Coronary artery (tissue), 2 donors: ENCODE data around the gene SDHAF4.
"Not testable (repeated sequence)": the region's sequence is repeated elsewhere in the genome, so short reads cannot be mapped to it uniquely, and the experiment has no call there.

Experiments used
- DNase-seq: peaks from one replicate; pipeline ENCODE4 v3.0.0-alpha.2; 2017; ENCODE audit warnings: low spot score
- H3K27ac ChIP-seq, 2 donors: fragments of 200-600 bp; sonication (generic); one replicate each; pipeline ENCODE4 v1.5.1; 2016 to 2019
- H3K4me3 ChIP-seq: fragments of 200-600 bp; sonication (generic); 2 replicates; pipeline ENCODE4 v1.5.1; 2016; ENCODE audit warnings: mild to moderate bottlenecking, moderate library complexity
- CTCF ChIP-seq: fragments of 200-600 bp; sonication (generic); IDR thresholded peaks from one replicate; pipeline ENCODE4 v1.5.1; 2019; ENCODE audit warnings: antibody characterized with exemption

Gene SDHAF4

GRCh38 chr6:70537266-70537665, 29.5 kb upstream of the SDHAF4 start:
- TF ChIP-seq CTCF, result no peak
- H3K27ac ChIP-seq, result no peak overlapping the region
- no peak overlapping the region for H3K4me3 ChIP-seq
- no peak for DNase-seq

- Histone ChIP-seq H3K4me3 (no peak overlapping the region), H3K27ac (no peak overlapping the region)
- no peak for TF ChIP-seq CTCF
- DNase-seq, result no peak
Measured at GRCh38 chr6:70538376-70538775, 28.4 kb upstream of the SDHAF4 start.

GRCh38 chr6:70547313-70547712, 19.4 kb upstream of the SDHAF4 start:
- H3K27ac ChIP-seq, result no peak overlapping the region
- no peak for DNase-seq
- no peak for TF ChIP-seq CTCF

GRCh38 chr6:70547905-70548304, 18.8 kb upstream of the SDHAF4 start:
- Histone ChIP-seq H3K27ac (peak overlapping the region in 1 of 2 donors; percentile 3), H3K4me3 (no peak overlapping the region)
- no peak for DNase-seq
- TF ChIP-seq CTCF, result no peak

More at GRCh38 chr6:70547313-70547712, 19.4 kb upstream of the SDHAF4 start:
- no peak overlapping the region for H3K4me3 ChIP-seq

- no peak for TF ChIP-seq CTCF
Measured at GRCh38 chr6:70549327-70549726, 17.4 kb upstream of the SDHAF4 start.

GRCh38 chr6:70551566-70551965, 15.2 kb upstream of the SDHAF4 start:
- Histone ChIP-seq H3K4me3 (no peak overlapping the region), H3K27ac (no peak overlapping the region)
- no peak for DNase-seq
- TF ChIP-seq CTCF, result no peak

More at GRCh38 chr6:70549327-70549726, 17.4 kb upstream of the SDHAF4 start:
- Histone ChIP-seq H3K27ac (no peak overlapping the region), H3K4me3 (no peak overlapping the region)
- DNase-seq, result no peak

- H3K4me3 ChIP-seq, DNase-seq: not testable (repeated sequence)
Measured at GRCh38 chr6:70552286-70552940, 14.3 kb upstream of the SDHAF4 start.

More at GRCh38 chr6:70552286-70552940, 14.3 kb upstream of the SDHAF4 start:
- H3K27ac ChIP-seq, result not testable (repeated sequence)
